ENCODE measurements around the gene NEMF.

Gene NEMF

DNA sequence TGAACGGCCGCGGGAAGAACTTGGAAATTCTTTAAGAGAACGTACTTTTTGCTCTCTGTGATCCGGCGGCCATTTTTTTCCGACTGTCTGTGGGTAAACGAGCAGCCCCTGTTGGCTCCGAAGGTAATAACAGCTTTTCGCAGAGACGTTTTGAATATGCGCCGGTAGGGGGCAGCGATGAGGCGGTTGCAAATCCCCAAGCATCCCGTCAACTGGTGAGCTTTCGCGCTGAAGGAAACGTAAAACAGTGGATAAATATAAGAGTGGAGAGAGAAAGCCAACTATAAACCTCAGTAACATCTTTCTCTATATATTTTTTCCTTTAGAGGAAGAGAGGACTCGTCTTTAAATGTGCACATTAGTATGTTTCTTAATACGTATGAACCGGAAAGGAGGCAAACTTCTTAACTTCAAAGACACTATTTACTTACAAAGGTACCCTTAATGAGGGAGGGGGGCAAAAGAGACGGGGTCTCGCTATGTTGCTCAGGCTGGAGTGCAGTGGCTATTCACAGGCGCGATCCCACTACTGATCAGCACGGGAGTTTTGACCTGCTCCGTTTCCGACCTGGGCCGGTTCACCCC, 9.6 kb upstream of the NEMF start:
- Histone ChIP-seq H3K4me1 (peaks cover 47% of the 10 kb centered on the region), H3K9me3 (no peaks in the 10 kb centered on the region; the same call in 1 of the 2 replicates), H3K4me3 (peak overlapping the region; percentile 72), H3K36me3 (no peaks in the 10 kb centered on the region), H3K27me3 (no peaks in the 10 kb centered on the region), H3K9ac (peak overlapping the region; percentile 87), H3K4me2 (peak overlapping the region; percentile 98), H4K20me1 (no peaks in the 10 kb centered on the region), H3K27ac (peak overlapping the region; percentile 79)
- no peak for TF ChIP-seq Cebpa-rat (IDR thresholded peaks at IDR 0.05)

DNA sequence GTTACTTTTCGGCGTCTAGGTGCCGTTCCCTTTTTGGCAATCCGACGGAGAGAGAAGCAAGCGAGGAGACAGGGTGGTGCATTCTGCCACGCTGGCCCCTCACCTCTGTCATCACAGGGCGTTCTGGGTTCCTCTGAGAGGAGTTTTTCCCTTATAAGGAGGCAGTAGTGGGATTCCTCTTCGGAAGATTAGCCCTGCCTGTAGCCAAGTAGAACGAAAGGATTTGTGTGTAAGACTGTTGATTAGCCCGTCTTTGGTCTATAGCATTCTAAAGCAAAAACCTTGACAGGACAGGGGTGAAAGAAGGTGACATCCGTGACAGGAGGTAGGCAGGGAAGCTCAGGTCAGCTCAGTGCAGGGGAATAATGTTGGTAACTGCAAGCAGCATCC, 9.1 kb upstream of the NEMF start:
- Histone ChIP-seq H3K36me3 (no peaks in the 10 kb centered on the region), H3K27me3 (no peaks in the 10 kb centered on the region), H3K27ac (peak overlapping the region; percentile 79), H3K4me3 (peak overlapping the region; percentile 72), H3K4me2 (peak overlapping the region; percentile 98), H3K9me3 (no peaks in the 10 kb centered on the region; the same call in 1 of the 2 replicates), H3K4me1 (peaks cover 52% of the 10 kb centered on the region), H4K20me1 (no peaks in the 10 kb centered on the region), H3K9ac (peak overlapping the region; percentile 87)
- no peak for TF ChIP-seq Cebpa-rat (IDR thresholded peaks at IDR 0.05)

DNA sequence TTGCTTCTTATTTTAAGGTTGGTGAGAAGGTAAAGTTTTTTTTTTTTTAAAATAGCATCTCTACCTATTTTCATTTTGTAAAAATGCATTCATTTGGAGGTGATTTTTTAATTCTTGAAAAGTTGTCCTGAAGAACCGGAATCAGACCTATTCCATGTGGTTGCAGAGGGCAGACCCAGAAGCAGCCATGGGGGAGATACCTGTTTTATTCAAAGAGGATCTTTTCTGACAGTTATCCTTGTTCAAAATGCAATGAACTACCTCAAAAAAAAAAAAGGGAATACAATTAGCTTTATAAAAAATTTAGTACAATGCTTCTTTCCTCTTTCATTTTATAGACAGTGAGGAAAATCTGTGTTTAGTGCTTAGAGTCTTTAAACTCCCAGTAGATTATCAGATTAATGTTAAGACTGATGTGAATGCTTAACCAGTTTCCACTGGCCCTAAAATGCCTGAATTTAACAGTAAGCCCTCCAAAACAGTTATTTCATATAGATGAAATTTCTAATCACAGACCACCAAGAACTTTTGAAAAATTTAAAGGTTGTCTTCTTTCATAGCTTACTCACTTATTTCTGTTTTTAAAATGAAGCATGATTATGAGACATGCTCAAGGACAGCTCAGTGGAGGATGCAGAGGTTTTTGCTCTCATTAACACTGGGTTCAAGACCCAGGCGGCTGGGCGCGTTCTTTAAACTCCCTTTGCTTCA, 8.6 kb upstream of the NEMF start:
- TF ChIP-seq Cebpa-rat (IDR thresholded peaks at IDR 0.05) = no peak
- Histone ChIP-seq H3K9me3 (no peaks in the 10 kb centered on the region; the same call in 1 of the 2 replicates), H3K4me2 (peak overlapping the region; percentile 98), H3K4me1 (peaks cover 54% of the 10 kb centered on the region), H3K4me3 (peak overlapping the region; percentile 72), H3K27me3 (no peaks in the 10 kb centered on the region), H3K27ac (peak overlapping the region; percentile 79), H3K9ac (peak overlapping the region; percentile 87), H4K20me1 (no peaks in the 10 kb centered on the region), H3K36me3 (no peaks in the 10 kb centered on the region)

DNA sequence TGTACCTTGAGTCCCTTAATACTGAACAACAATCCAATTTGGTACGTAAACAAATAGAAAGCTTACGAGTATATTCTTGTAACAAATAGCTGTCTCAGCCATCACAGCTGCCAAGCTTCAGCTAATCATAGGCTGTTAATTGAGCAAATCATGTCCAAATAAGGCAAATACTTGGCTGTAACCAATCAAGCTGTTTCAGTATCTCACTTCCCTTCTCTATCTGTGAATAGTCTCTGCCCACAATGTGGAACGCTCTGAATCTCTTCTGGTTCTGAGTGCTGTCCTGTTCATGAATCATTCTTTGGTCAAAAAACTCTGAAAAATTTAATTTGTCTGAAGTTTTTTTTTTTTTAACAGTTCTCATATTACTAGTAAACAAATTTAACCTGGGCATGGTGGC, 5.8 kb upstream of the NEMF start:
- peak overlapping the region; percentile 63; the same call in 1 of the 2 replicates for H3K4me2 ChIP-seq
- H3K27ac ChIP-seq = peak overlapping the region; percentile 73; the same call in 1 of the 2 replicates
- no peak overlapping the region for H3K9ac ChIP-seq

DNA sequence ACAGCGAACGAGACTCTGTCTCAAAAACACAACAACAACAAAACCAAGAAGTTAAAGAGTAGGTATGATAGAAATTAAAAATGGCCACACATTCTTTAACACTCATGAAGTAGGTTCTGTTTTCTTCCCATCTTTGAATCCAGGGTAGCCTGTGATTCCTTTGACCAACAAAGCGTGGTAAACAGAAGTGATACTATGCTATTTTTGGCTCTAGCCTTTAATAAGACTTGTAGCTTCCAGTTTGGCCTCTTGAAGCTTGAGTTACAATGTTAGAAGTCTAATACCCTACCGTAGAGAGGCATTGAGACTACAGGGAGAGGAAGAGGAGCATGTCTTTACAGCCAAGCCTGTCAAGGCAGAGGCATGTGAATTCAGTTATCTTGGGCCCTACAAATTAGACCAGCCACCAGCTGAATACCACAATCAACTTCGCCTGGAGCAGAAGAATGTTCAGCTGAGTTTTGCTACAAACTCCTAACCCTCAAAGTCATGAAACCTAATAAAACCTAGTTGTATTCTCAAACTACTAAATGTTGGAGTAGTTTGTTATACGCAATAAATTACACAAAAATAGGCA, 4.9 kb upstream of the NEMF start:
- peak overlapping the region; percentile 73 for H3K27ac ChIP-seq
- H3K9me3 ChIP-seq = no peaks in the 10 kb centered on the region; the same call in 1 of the 2 replicates
- peaks cover 34% of the 10 kb centered on the region for H3K4me1 ChIP-seq
- no peak overlapping the region for H3K4me3 ChIP-seq
- peak overlapping the region; percentile 60; the same call in 1 of the 2 replicates for H3K9ac ChIP-seq
- no peaks in the 10 kb centered on the region for H3K27me3 ChIP-seq
- H3K4me2 ChIP-seq = peak overlapping the region; percentile 63
- TF ChIP-seq Cebpa-rat (IDR thresholded peaks at IDR 0.05) = no peak
- H4K20me1 ChIP-seq = no peaks in the 10 kb centered on the region
- H3K36me3 ChIP-seq = no peaks in the 10 kb centered on the region

More for the DNA sequence above, 5.8 kb upstream of the NEMF start:
- no peak for TF ChIP-seq Cebpa-rat (IDR thresholded peaks at IDR 0.05)
- Histone ChIP-seq H3K27me3 (no peaks in the 10 kb centered on the region), H3K36me3 (no peaks in the 10 kb centered on the region), H3K4me3 (no peak overlapping the region), H4K20me1 (no peaks in the 10 kb centered on the region), H3K4me1 (peaks cover 35% of the 10 kb centered on the region), H3K9me3 (no peaks in the 10 kb centered on the region; the same call in 1 of the 2 replicates)

DNA sequence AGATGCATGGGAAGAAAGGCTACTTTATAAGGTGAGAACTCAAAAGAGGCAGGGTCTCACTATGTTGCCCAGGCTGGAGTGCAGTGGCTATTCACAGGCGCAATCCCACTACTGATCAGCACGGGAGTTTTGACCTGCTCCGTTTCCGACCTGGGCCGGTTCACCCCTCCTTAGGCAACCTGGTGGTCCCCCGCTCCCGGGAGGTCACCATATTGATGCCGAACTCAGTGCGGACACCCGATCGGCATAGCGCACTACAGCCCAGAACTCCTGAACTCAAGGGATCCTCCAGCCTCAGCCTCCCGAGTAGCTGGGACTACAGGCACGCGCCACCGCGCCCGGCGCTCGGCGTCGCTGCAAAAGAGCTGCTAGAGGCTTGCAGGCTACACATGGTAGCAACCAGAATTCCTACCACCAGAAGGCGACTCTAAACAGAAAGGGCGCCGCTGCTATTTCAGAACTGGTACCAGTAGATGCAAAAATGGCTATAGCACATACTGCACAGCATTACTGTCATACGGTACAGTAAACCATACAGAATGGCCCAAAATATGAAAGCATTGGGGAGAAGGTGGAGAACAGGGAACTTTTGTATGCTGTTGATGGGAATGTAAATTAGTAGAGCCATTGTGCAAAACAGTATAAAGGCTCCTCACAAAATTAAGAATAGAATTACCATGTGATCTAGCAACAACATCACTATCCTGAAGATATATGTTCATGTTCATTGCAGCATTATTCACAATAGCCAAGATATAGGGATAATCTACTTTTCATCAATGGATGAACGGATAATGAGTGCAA, 1.2 kb upstream of the NEMF start:
- Histone ChIP-seq H3K4me2 (peak overlapping the region; percentile 78), H3K27me3 (no peaks in the 10 kb centered on the region), H4K20me1 (peaks cover 25% of the 10 kb centered on the region; the same call in 1 of the 2 replicates), H3K4me1 (peaks cover 35% of the 10 kb centered on the region), H3K9me3 (no peaks in the 10 kb centered on the region; the same call in 1 of the 2 replicates), H3K36me3 (peaks cover 23% of the 10 kb centered on the region), H3K4me3 (peak overlapping the region; percentile 81), H3K9ac (no peak overlapping the region), H3K27ac (no peak overlapping the region)
- TF ChIP-seq Cebpa-rat (IDR thresholded peaks at IDR 0.05) = no peak

DNA sequence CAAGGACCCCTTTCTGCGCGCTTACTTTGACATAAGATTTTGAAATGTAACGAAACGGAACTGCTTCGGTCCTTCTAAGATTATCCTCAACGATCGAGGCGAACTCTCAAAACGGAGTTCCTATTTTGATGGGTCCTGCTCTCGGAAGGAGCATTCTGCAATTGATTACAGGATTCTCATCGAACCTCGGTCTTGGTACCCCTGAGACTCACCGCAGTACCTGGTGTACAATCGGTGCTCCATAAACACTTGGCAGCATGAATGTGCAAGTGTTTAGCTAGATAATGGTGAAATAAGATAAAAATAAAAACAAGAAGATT, 530 bp upstream of the NEMF start:
- Histone ChIP-seq H3K27me3 (no peaks in the 10 kb centered on the region), H4K20me1 (peaks cover 30% of the 10 kb centered on the region; the same call in 1 of the 2 replicates), H3K9ac (peak overlapping the region; percentile 92), H3K36me3 (peaks cover 30% of the 10 kb centered on the region), H3K4me2 (peak overlapping the region; percentile 78), H3K9me3 (no peaks in the 10 kb centered on the region), H3K4me1 (peaks cover 30% of the 10 kb centered on the region), H3K27ac (peak overlapping the region; percentile 89), H3K4me3 (peak overlapping the region; percentile 81)
- TF ChIP-seq Cebpa-rat (IDR thresholded peaks at IDR 0.05) = no peak

DNA sequence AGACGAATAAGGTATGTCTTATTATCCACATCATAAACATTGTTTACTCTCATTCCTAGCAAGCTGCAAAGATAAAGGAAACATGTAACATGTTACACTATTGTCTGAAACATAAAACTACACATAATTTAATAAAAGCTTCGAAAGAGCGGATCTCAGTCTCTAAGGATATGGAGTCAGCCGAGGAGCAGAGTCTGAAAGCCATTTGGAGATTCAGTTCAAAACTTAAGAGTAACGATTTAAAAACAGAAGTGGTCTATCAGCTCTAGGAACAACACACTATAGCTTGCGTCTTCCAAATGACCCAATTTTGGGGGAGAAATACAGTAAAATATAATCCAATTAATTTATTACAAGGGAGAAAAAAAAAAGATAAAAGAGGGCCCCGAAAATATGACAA, 775 bp downstream of the NEMF start:
- peaks cover 41% of the 10 kb centered on the region for H4K20me1 ChIP-seq
- H3K27ac ChIP-seq = peak overlapping the region; percentile 89
- H3K9me3 ChIP-seq = no peaks in the 10 kb centered on the region
- peak overlapping the region; percentile 81 for H3K4me3 ChIP-seq
- peak overlapping the region; percentile 78 for H3K4me2 ChIP-seq
- no peaks in the 10 kb centered on the region for H3K27me3 ChIP-seq
- H3K4me1 ChIP-seq = peaks cover 16% of the 10 kb centered on the region
- H3K9ac ChIP-seq = peak overlapping the region; percentile 92
- TF ChIP-seq Cebpa-rat (IDR thresholded peaks at IDR 0.05) = no peak
- H3K36me3 ChIP-seq = peaks cover 43% of the 10 kb centered on the region

DNA sequence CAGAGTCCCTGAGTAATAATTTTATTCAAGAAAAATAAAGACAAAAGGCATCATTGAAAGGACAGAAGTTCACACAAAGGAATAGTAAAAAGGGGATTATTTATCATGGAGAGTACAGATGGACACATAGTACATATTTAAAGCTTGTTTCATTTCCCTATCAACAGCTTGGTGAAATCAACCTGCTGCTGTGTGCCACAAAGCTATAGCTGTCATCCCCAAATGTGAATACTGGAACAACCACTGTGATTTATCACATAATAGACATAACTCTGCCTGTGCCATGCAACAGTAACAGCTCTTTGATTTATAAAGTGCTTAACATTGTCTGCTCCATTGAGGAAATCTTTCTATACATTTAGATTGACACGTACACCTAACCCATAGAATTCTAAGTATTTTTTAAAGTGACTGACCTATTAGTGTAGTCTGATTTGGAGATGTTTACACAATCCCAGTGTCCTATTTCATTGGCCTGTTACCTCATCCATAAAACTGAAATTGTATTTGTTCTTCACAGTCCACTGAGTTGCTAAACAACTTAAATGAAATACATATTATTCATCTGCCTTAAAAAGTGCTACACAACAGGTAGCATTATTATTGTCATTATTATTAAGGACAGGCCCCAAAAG, 3.3 kb downstream of the NEMF start:
- Histone ChIP-seq H3K4me3 (no peak overlapping the region), H3K9me3 (no peaks in the 10 kb centered on the region), H3K4me2 (no peak overlapping the region), H3K27me3 (no peaks in the 10 kb centered on the region), H3K9ac (no peak overlapping the region), H3K36me3 (peaks cover 68% of the 10 kb centered on the region), H4K20me1 (peaks cover 54% of the 10 kb centered on the region), H3K27ac (no peak overlapping the region), H3K4me1 (peaks cover 13% of the 10 kb centered on the region)
- TF ChIP-seq Cebpa-rat (IDR thresholded peaks at IDR 0.05) = no peak
